Liver (tissue), 9 donors: ENCODE data around the gene WRNIP1. TPM values are rescaled to one million over a fixed set of nuclear protein-coding genes. Genes with fewer than 3 reads are reported as not detected.

ENCODE experiments used
- DNase-seq: peaks from one replicate; pipeline ENCODE4 v3.0.0-alpha.2; 2017; ENCODE audit warnings: low spot score
- H3K27ac ChIP-seq, 2 donors: one replicate each; pipeline ENCODE4 v1.7.0; 2013; ENCODE audit warnings: inconsistent platforms in 2 of 2, low read length in 2 of 2, control low read depth in 1 of 2, low read depth in 1 of 2, mild to moderate bottlenecking in 1 of 2
- H3K27me3 ChIP-seq, 4 donors: one replicate each; pipeline versions ENCODE4 v1.6.1 to v1.7.0; 2013; ENCODE audit warnings: low read length in 3 of 4, inconsistent platforms in 1 of 4, mild to moderate bottlenecking in 1 of 4, moderate library complexity in 1 of 4; ENCODE audit not compliant: control insufficient read depth in 4 of 4, insufficient read depth in 4 of 4
- H3K36me3 ChIP-seq, 4 donors: one replicate each; pipeline versions ENCODE4 v1.6.1 to v1.7.0; 2013; ENCODE audit warnings: low read length in 3 of 4, mild to moderate bottlenecking in 3 of 4, low read depth in 1 of 4, moderate library complexity in 1 of 4; ENCODE audit not compliant: control insufficient read depth in 4 of 4, insufficient read depth in 3 of 4
- H3K4me1 ChIP-seq, 4 donors: one replicate each; pipeline versions ENCODE4 v1.6.1 to v1.7.0; 2013; ENCODE audit warnings: low read length in 3 of 4, mild to moderate bottlenecking in 3 of 4, moderate library complexity in 1 of 4; ENCODE audit not compliant: control insufficient read depth in 4 of 4, insufficient read depth in 4 of 4
- H3K4me3 ChIP-seq, 3 donors: one replicate each; pipeline versions ENCODE4 v1.6.1 to v1.7.0; 2013; ENCODE audit warnings: low read length in 3 of 3, control low read depth in 1 of 3, low read depth in 1 of 3, mild to moderate bottlenecking in 1 of 3
- H3K9ac ChIP-seq, 2 donors: one replicate each; pipeline ENCODE4 v1.7.0; 2013; ENCODE audit warnings: low read length in 2 of 2, mild to moderate bottlenecking in 2 of 2, moderate library complexity in 2 of 2, control low read depth in 1 of 2, low read depth in 1 of 2
- H3K9me3 ChIP-seq, 4 donors: one replicate each; pipeline versions ENCODE4 v1.6.1 to v1.7.0; 2013; ENCODE audit warnings: low read length in 3 of 4; ENCODE audit not compliant: control insufficient read depth in 4 of 4
- ATF3 ChIP-seq: IDR thresholded peaks from 2 replicates; pipeline ENCODE4 v1.6.1; 2016; ENCODE audit warnings: antibody characterized with exemption
- EGR1 ChIP-seq, 2 donors: IDR thresholded peaks; 2 replicates each; pipeline ENCODE4 v1.6.1; 2016 to 2018; ENCODE audit warnings: antibody characterized with exemption in 2 of 2, low read depth in 2 of 2
- FOXA1 ChIP-seq: IDR thresholded peaks from 2 replicates; pipeline ENCODE4 v1.6.1; 2016; ENCODE audit warnings: antibody characterized with exemption
- FOXA2 ChIP-seq: IDR thresholded peaks from 2 replicates; pipeline ENCODE4 v1.6.1; 2016; ENCODE audit warnings: antibody characterized with exemption
- GABPA ChIP-seq, 2 donors: IDR thresholded peaks in 1 of 2; conservative IDR thresholded peaks in 1 of 2; 2 replicates each; pipeline ENCODE4 v1.6.1; 2016; ENCODE audit warnings: antibody characterized with exemption in 2 of 2, mild to moderate bottlenecking in 1 of 2, moderate library complexity in 1 of 2
- HNF4A ChIP-seq, 2 donors: conservative IDR thresholded peaks; 2 replicates each; pipeline ENCODE4 v1.6.1; 2016; ENCODE audit warnings: antibody characterized with exemption in 2 of 2, mild to moderate bottlenecking in 2 of 2
- HNF4G ChIP-seq: IDR thresholded peaks from 2 replicates; pipeline ENCODE4 v1.6.1; 2016; ENCODE audit warnings: antibody characterized with exemption
- JUND ChIP-seq, 2 donors: IDR thresholded peaks; 2 replicates each; pipeline ENCODE4 v1.6.1; 2016; ENCODE audit warnings: antibody characterized with exemption in 2 of 2
- MAX ChIP-seq: IDR thresholded peaks from 2 replicates; pipeline ENCODE4 v1.6.1; 2016; ENCODE audit warnings: antibody characterized with exemption
- NR2F2 ChIP-seq: IDR thresholded peaks from 2 replicates; pipeline ENCODE4 v1.6.1; 2016; ENCODE audit warnings: antibody characterized with exemption
- RAD21 ChIP-seq, 2 donors: IDR thresholded peaks; 2 replicates each; pipeline ENCODE4 v1.6.1; 2016; ENCODE audit warnings: antibody characterized with exemption in 2 of 2, mild to moderate bottlenecking in 2 of 2
- REST ChIP-seq: IDR thresholded peaks from 2 replicates; pipeline ENCODE4 v1.6.1; 2016; ENCODE audit warnings: antibody characterized with exemption, mild to moderate bottlenecking
- RXRA ChIP-seq, 2 donors: IDR thresholded peaks; 2 replicates each; pipeline ENCODE4 v1.6.1; 2017 to 2018; ENCODE audit warnings: antibody characterized with exemption in 2 of 2, mild to moderate bottlenecking in 1 of 2
- SP1 ChIP-seq: IDR thresholded peaks from 2 replicates; pipeline ENCODE4 v1.6.1; 2018; ENCODE audit warnings: antibody characterized with exemption, mild to moderate bottlenecking
- TAF1 ChIP-seq: conservative IDR thresholded peaks from 2 replicates; pipeline ENCODE4 v1.6.1; 2016; ENCODE audit warnings: antibody characterized with exemption, mild to moderate bottlenecking
- YY1 ChIP-seq: IDR thresholded peaks from 2 replicates; pipeline ENCODE4 v1.6.1; 2016; ENCODE audit warnings: antibody characterized with exemption, mild to moderate bottlenecking
- ZBTB33 ChIP-seq: IDR thresholded peaks from 2 replicates; pipeline ENCODE4 v1.6.1; 2016; ENCODE audit warnings: antibody characterized with exemption
- WGBS: extraction: QIAGEN DNeasy Blood & Tissue Kit; methylation state at CpG from one replicate; pipeline ENCODE4 v1.1.7; 2013; 5-methylcytosine and 5-hydroxymethylcytosine counted together
- polyA plus RNA-seq, 2 donors: library from polyadenylated mRNA; stranded (reverse) in 1 of 2; unstranded in 1 of 2; fragments of 200-250 nt in 1 of 2; fragments of >200 nt in 1 of 2; fragmentation: Nextera tagmentation in 1 of 2; extraction: Ambion mirVana in 1 of 2; gene quantifications; one replicate each; pipeline versions ENCODE4 v1.2.1 to v1.2.3, GENCODE V29; 2013 to 2015
- total RNA-seq, 2 donors: library from RNA; depleted of rRNA; stranded (reverse); fragments of >200 nt; gene quantifications; one replicate each; pipeline ENCODE4 v1.2.3, GENCODE V29; 2014
- TF ChIP-seq, protein P1 (sequence below): fragments of 150-350 bp; IDR thresholded peaks from 2 replicates; pipeline ENCODE4 v1.5.1; 2017; ENCODE audit warnings: improper control_type of control experiment, low read depth, low read length; ENCODE audit not compliant: missing input control
- donor health status: healthy.
- donor health status: healthy.
- donor health status: healthy.
- donor health status: healthy.
- donor health status: healthy.

Gene WRNIP1
- total and polyA plus RNA-seq, 4 donors, result 10.0 to 32.7 (median 23.9) TPM

DNA sequence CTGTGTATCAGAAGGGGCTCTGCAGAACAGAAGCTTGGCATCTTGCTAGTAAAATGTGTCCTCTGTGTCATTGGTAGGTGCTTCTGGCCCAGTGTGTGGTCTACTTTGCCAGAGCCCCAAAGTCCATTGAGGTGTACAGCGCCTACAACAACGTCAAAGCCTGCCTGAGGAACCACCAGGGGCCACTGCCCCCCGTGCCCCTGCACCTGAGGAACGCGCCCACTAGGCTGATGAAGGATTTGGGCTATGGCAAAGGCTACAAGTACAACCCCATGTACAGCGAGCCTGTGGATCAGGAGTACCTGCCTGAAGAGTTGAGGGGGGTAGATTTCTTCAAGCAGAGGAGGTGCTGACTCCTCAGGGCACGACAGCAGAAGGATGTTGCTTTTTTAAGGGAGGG is 19.7 kb downstream of the WRNIP1 start:
- H3K27me3 ChIP-seq, result no peaks in the 10 kb centered on the region
- H3K36me3 ChIP-seq, result peaks cover 0 to 20% (median 15%) of the 10 kb centered on the region in 4 donors
- no peak overlapping the region for H3K4me3 ChIP-seq
- WGBS, result 92% methylated on average over 7 of the region's 7 CpGs
- no peaks in the 10 kb centered on the region for H3K4me1 ChIP-seq
- no peak overlapping the region for H3K9ac ChIP-seq
- H3K9me3 ChIP-seq, result no peaks in the 10 kb centered on the region
- DNase-seq, result no peak
- no peak for TF ChIP-seq FOXA2
- TF ChIP-seq EGR1 (IDR thresholded peaks at IDR 0.05; ENCODE audit: low read depth in 2 of 2), result no peak
- TF ChIP-seq REST, result no peak
- TF ChIP-seq YY1, result no peak
- no peak for TF ChIP-seq HNF4A (conservative IDR thresholded peaks at IDR 0.05)
- no peak for TF ChIP-seq ZBTB33
- no peak for TF ChIP-seq FOXA1
- no peak for TF ChIP-seq NR2F2
- no peak for TF ChIP-seq HNF4G
- TF ChIP-seq JUND (IDR thresholded peaks at IDR 0.05), result no peak
- TF ChIP-seq RXRA (IDR thresholded peaks at IDR 0.05), result no peak
- no peak for TF ChIP-seq RAD21 (IDR thresholded peaks at IDR 0.05)
- no peak for TF ChIP-seq MAX
- TF ChIP-seq SP1, result no peak
- no peak for TF ChIP-seq TAF1
- TF ChIP-seq, protein P1, sequence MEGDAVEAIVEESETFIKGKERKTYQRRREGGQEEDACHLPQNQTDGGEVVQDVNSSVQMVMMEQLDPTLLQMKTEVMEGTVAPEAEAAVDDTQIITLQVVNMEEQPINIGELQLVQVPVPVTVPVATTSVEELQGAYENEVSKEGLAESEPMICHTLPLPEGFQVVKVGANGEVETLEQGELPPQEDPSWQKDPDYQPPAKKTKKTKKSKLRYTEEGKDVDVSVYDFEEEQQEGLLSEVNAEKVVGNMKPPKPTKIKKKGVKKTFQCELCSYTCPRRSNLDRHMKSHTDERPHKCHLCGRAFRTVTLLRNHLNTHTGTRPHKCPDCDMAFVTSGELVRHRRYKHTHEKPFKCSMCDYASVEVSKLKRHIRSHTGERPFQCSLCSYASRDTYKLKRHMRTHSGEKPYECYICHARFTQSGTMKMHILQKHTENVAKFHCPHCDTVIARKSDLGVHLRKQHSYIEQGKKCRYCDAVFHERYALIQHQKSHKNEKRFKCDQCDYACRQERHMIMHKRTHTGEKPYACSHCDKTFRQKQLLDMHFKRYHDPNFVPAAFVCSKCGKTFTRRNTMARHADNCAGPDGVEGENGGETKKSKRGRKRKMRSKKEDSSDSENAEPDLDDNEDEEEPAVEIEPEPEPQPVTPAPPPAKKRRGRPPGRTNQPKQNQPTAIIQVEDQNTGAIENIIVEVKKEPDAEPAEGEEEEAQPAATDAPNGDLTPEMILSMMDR, result no peak
- TF ChIP-seq GABPA (IDR thresholded peaks at IDR 0.05 in 1 of 2, conservative IDR thresholded peaks at IDR 0.05 in 1 of 2), result no peak
- no peak for TF ChIP-seq ATF3
- H3K27ac ChIP-seq, result no peak overlapping the region

DNA sequence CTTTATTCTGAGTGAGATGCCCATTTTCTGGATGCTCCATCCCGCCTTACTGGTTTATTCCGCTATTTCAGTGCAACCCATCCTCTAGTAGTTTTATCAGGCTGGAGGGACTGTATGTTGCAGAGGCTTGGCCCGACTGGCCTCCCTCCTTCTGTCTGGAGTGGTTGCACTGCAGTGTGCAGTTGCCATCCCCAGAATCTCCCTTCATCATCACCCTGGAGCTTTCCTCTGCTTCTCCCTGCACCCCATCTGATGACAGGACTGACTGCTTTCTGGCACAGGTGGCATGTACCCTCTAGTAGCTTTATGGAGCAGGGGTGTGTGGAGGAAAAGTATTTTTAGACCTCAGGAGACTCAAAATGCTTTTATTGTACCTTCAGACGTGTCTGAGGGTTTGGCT is 21.1 kb downstream of the WRNIP1 start:
- H3K36me3 ChIP-seq, result peaks cover 0 to 12% (median 8%) of the 10 kb centered on the region in 4 donors
- no peaks in the 10 kb centered on the region for H3K9me3 ChIP-seq
- H3K27ac ChIP-seq, result no peak overlapping the region
- DNase-seq, result no peak
- no peaks in the 10 kb centered on the region for H3K27me3 ChIP-seq
- 92% methylated on average over 4 of the region's 4 CpGs for WGBS
- H3K9ac ChIP-seq, result no peak overlapping the region
- no peaks in the 10 kb centered on the region for H3K4me1 ChIP-seq
- H3K4me3 ChIP-seq, result no peak overlapping the region
- TF ChIP-seq JUND (IDR thresholded peaks at IDR 0.05) (no peak), HNF4A (conservative IDR thresholded peaks at IDR 0.05) (no peak), MAX (no peak), GABPA (IDR thresholded peaks at IDR 0.05 in 1 of 2, conservative IDR thresholded peaks at IDR 0.05 in 1 of 2) (no peak), NR2F2 (no peak), ZBTB33 (no peak), ATF3 (no peak)
- TF ChIP-seq, protein P1, result no peak
